Measurements from ENCODE around the gene RDX.

DNA sequence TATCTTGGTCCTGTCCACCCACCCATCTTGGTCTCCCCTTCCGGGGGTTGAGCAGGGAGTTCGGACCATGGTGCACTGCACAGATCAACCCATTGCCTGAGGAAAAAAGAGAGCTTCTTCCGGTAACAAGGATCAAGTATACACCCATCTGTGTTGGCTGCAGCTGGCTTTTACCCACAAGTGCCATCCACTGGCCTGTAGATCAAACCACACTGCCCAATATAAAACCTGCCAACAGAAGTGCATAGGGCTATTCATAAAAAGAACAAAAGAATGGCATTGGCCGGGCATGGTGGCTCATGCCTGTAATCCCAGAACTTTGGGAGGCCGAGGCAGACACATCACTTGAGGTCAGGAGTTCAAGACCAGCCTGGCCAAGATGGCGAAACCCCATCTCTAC lies 108.7 kb downstream of the RDX start:
- TF ChIP-seq, protein P1, sequence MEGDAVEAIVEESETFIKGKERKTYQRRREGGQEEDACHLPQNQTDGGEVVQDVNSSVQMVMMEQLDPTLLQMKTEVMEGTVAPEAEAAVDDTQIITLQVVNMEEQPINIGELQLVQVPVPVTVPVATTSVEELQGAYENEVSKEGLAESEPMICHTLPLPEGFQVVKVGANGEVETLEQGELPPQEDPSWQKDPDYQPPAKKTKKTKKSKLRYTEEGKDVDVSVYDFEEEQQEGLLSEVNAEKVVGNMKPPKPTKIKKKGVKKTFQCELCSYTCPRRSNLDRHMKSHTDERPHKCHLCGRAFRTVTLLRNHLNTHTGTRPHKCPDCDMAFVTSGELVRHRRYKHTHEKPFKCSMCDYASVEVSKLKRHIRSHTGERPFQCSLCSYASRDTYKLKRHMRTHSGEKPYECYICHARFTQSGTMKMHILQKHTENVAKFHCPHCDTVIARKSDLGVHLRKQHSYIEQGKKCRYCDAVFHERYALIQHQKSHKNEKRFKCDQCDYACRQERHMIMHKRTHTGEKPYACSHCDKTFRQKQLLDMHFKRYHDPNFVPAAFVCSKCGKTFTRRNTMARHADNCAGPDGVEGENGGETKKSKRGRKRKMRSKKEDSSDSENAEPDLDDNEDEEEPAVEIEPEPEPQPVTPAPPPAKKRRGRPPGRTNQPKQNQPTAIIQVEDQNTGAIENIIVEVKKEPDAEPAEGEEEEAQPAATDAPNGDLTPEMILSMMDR (IDR thresholded peaks at IDR 0.05; ENCODE audit: low read length) = no peak
- no peak for TF ChIP-seq EZH2 (IDR thresholded peaks at IDR 0.05; ENCODE audit: borderline replicate concordance, low read length)

Measured in OCI-LY1 (cell line).